OCI-LY3 (cell line): ENCODE results near the gene GABPA.

Experiments used
- CTCF ChIP-seq: fragments of 200-600, 300-600 bp; sonication (generic); IDR thresholded peaks from 2 replicates; pipeline ENCODE4 v1.5.1; 2014; ENCODE audit warnings: antibody characterized with exemption, low read length, low read depth
- EZH2phosphoT487 ChIP-seq: fragments of 200-600 bp; shearing (Covaris generic); IDR thresholded peaks from 2 replicates; pipeline ENCODE4 v1.6.1; 2018; ENCODE audit warnings: antibody characterized with exemption, mixed run types, low read depth

DNA sequence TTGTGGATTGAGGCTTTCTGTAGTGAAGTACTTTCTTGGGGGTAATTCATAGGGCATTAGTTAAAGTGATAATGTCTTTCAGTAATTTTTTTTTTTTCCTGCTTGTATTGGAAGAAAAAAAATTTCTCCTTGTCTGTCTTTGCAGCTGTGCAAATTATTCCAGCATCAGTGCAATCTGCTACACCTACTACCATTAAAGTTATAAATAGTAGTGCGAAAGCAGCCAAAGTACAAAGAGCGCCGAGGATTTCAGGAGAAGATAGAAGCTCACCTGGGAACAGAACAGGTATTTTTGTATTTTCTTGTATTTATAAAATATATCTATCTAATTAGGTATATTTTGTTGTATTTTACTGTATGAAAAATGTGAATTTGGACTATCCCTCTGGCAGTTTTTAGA, 29.3 kb downstream of the GABPA start:
- no peak for TF ChIP-seq CTCF
- no peak for TF ChIP-seq EZH2phosphoT487
